Panc1 (cell line): ENCODE results near the gene PPP1R27. TPM values are rescaled to one million over a fixed set of nuclear protein-coding genes. Genes with fewer than 3 reads are reported as not detected.

ENCODE experiments used
- ATAC-seq: fragments of 200-7000 bp; cut with Tn5 transposase; 2 replicates; pipeline ENCODE4 v1.9.1; 2020; ENCODE audit warnings: mild to moderate bottlenecking, moderate library complexity
- BruUV-seq: library from RNA; stranded (reverse); fragments of 400-500 nt; replicated peaks from 2 replicates; lab custom pipeline; 2021; lab: Mats Ljungman, UMichigan
- CTCF ChIA-PET: fragments of 300-600 bp; sonication (Branson Sonifier 250); formaldehyde crosslinking; loops from one replicate; lab custom pipeline; 2022; ENCODE audit warnings: antibody characterized with exemption; lab: Charles Lee
- POLR2A ChIA-PET: fragments of 300-600 bp; sonication (Branson Sonifier 250); formaldehyde crosslinking; loops from one replicate; lab custom pipeline; 2022; ENCODE audit warnings: antibody characterized with exemption; lab: Charles Lee
- DNase-seq: peaks from one replicate; pipeline ENCODE4 v3.0.0-alpha.2; 2010; ENCODE audit warnings: low read depth, low spot score
- H3K27ac ChIP-seq: 2 replicates; pipeline ENCODE4 v1.5.1; 2011; ENCODE audit warnings: mild to moderate bottlenecking, low read length, inconsistent platforms
- H3K27me3 ChIP-seq: fragments of 200-500 bp; sonication (Bioruptor generic); 2 replicates; pipeline ENCODE4 v1.6.0; 2014; ENCODE audit warnings: low read length, inconsistent platforms; ENCODE audit not compliant: control insufficient read depth, insufficient read depth
- H3K36me3 ChIP-seq: fragments of 200-500 bp; sonication (Bioruptor generic); 2 replicates; pipeline ENCODE4 v1.5.1; 2014; ENCODE audit warnings: inconsistent platforms, mild to moderate bottlenecking, low read length, moderate library complexity; ENCODE audit not compliant: control insufficient read depth, insufficient read depth
- H3K4me1 ChIP-seq: 2 replicates; pipeline ENCODE4 v1.5.1; 2011; ENCODE audit warnings: inconsistent platforms, mild to moderate bottlenecking, low read length, moderate library complexity; ENCODE audit not compliant: control insufficient read depth, insufficient read depth
- H3K4me3 ChIP-seq, 2 experiments: 2 replicates each; pipeline ENCODE4 v1.5.1; 2011 to 2012; ENCODE audit warnings: low read depth in 2 of 2, low read length in 2 of 2, mild to moderate bottlenecking in 2 of 2, inconsistent platforms in 1 of 2, moderate library complexity in 1 of 2
- H3K9me3 ChIP-seq: fragments of 200-500 bp; sonication (Bioruptor generic); 2 replicates; pipeline ENCODE4 v1.5.1; 2014; ENCODE audit warnings: low read depth, mild to moderate bottlenecking, inconsistent platforms, low read length, moderate library complexity; ENCODE audit not compliant: control insufficient read depth, insufficient read depth
- CTCF ChIP-seq: fragments of 450-650 bp; IDR thresholded peaks from 2 replicates; pipeline ENCODE4 v1.5.1; 2017; ENCODE audit warnings: mild to moderate bottlenecking
- POLR2AphosphoS5 ChIP-seq: IDR thresholded peaks from 2 replicates; pipeline ENCODE4 v1.6.1; 2012; ENCODE audit warnings: mild to moderate bottlenecking, low read depth, low read length, moderate library complexity
- SIN3A ChIP-seq: IDR thresholded peaks from 2 replicates; pipeline ENCODE4 v1.6.1; 2012; ENCODE audit warnings: low read depth, mild to moderate bottlenecking, low read length, moderate library complexity, borderline replicate concordance; ENCODE audit not compliant: insufficient read depth
- TCF7L2 ChIP-seq: IDR thresholded peaks from 2 replicates; pipeline ENCODE4 v1.6.1; 2011; ENCODE audit warnings: mild to moderate bottlenecking, low read depth, low read length, inconsistent platforms
- in situ Hi-C: cut with HindIII; loops from 2 replicates; pipeline ENCODE4 v1.10.0; 2016; ENCODE audit warnings: low sequenced_read_pairs, low pct_unique_long_range_greater_than_20kb
- intact Hi-C: fragments of 100-400 bp; cut with micrococcal nuclease; formaldehyde crosslinking; loops from one replicate; pipeline ENCODE4 v1.10.0; 2022; ENCODE audit not compliant: unreplicated experiment
- total RNA-seq: library from RNA; stranded (reverse); gene quantifications from one replicate; pipeline ENCODE4 v1.2.1, GENCODE V29; 2021; ENCODE audit not compliant: unreplicated experiment
- TF ChIP-seq, protein P1 (sequence below), 2 experiments: IDR thresholded peaks; 2 replicates each; pipeline ENCODE4 v1.6.1; 2011 to 2012; ENCODE audit warnings: low read depth in 2 of 2, control low read depth in 1 of 2, low read length in 1 of 2, mild to moderate bottlenecking in 1 of 2, moderate library complexity in 1 of 2; ENCODE audit not compliant: insufficient read depth in 1 of 2

Gene PPP1R27
- total RNA-seq, 1 experiment from 2014 or later, result not detected

- Histone ChIP-seq H3K4me1 (no peaks in the 10 kb centered on the region), H3K27me3 (no peaks in the 10 kb centered on the region), H3K36me3 (peaks cover 5% of the 10 kb centered on the region), H3K9me3 (no peaks in the 10 kb centered on the region), H3K4me3 (no peak overlapping the region), H3K27ac (no peak overlapping the region)
- ChIA-PET POLR2A (no interaction called here), CTCF (no interaction called here)
- peak; percentile 56; the same call in 1 of the 2 replicates for ATAC-seq
- no TSS peak for BruUV-seq
- intact Hi-C loops, result no loop called here
- no peak for TF ChIP-seq TCF7L2
- no peak for TF ChIP-seq CTCF
- TF ChIP-seq SIN3A, result no peak
- TF ChIP-seq, protein P1, sequence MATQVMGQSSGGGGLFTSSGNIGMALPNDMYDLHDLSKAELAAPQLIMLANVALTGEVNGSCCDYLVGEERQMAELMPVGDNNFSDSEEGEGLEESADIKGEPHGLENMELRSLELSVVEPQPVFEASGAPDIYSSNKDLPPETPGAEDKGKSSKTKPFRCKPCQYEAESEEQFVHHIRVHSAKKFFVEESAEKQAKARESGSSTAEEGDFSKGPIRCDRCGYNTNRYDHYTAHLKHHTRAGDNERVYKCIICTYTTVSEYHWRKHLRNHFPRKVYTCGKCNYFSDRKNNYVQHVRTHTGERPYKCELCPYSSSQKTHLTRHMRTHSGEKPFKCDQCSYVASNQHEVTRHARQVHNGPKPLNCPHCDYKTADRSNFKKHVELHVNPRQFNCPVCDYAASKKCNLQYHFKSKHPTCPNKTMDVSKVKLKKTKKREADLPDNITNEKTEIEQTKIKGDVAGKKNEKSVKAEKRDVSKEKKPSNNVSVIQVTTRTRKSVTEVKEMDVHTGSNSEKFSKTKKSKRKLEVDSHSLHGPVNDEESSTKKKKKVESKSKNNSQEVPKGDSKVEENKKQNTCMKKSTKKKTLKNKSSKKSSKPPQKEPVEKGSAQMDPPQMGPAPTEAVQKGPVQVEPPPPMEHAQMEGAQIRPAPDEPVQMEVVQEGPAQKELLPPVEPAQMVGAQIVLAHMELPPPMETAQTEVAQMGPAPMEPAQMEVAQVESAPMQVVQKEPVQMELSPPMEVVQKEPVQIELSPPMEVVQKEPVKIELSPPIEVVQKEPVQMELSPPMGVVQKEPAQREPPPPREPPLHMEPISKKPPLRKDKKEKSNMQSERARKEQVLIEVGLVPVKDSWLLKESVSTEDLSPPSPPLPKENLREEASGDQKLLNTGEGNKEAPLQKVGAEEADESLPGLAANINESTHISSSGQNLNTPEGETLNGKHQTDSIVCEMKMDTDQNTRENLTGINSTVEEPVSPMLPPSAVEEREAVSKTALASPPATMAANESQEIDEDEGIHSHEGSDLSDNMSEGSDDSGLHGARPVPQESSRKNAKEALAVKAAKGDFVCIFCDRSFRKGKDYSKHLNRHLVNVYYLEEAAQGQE (IDR thresholded peaks at IDR 0.05; ENCODE audit: insufficient read depth in 1 of 2, low read depth in 2 of 2, low read length in 1 of 2), result no peak
- no peak for TF ChIP-seq POLR2AphosphoS5
- in situ Hi-C loops, result no loop called here
- no peak for DNase-seq
Observed at GRCh38 chr17:81844327-81844851, 9.5 kb upstream of the PPP1R27 start.

- Histone ChIP-seq H3K4me3 (no peak overlapping the region), H3K36me3 (peaks cover 5% of the 10 kb centered on the region), H3K4me1 (0 out of 2 replicates have a peak, but pooled peaks cover 4% of the 10 kb centered on the region), H3K27me3 (no peaks in the 10 kb centered on the region), H3K27ac (no peak overlapping the region), H3K9me3 (no peaks in the 10 kb centered on the region)
- POLR2A ChIA-PET, result no interaction called here
- intact Hi-C loops (no loop called here), in situ Hi-C loops (no loop called here)
- no peak for DNase-seq
- BruUV-seq, result no TSS peak
- CTCF ChIA-PET, result no interaction called here
- ATAC-seq, result no peak
- TF ChIP-seq SIN3A (no peak), POLR2AphosphoS5 (no peak), TCF7L2 (no peak), CTCF (no peak)
- TF ChIP-seq, protein P1 (IDR thresholded peaks at IDR 0.05; ENCODE audit: insufficient read depth in 1 of 2, low read depth in 2 of 2, low read length in 1 of 2), result no peak
Observed at GRCh38 chr17:81843713-81844326, 9.0 kb upstream of the PPP1R27 start.
